ENCODE data around the gene HMCN2.
"Not testable (repeated sequence)": the region's sequence is repeated elsewhere in the genome, so short reads cannot be mapped to it uniquely, and the experiment has no call there.

Gene HMCN2

GRCh38 chr9:130331573-130331972 lies 66.0 kb downstream of the HMCN2 start:
- no peak for DNase-seq

GRCh38 chr9:130332384-130332926 lies 66.9 kb downstream of the HMCN2 start:
- DNase-seq = no peak

GRCh38 chr9:130333041-130333711 lies 67.6 kb downstream of the HMCN2 start:
- DNase-seq = no peak

GRCh38 chr9:130333712-130334062 lies 68.1 kb downstream of the HMCN2 start:
- no peak for DNase-seq

- DNase-seq = no peak
Observed at GRCh38 chr9:130334915-130335314, 69.4 kb downstream of the HMCN2 start.

GRCh38 chr9:130336027-130336610 lies 70.6 kb downstream of the HMCN2 start:
- DNase-seq = no peak

- no peak for DNase-seq
Observed at GRCh38 chr9:130336885-130337284, 71.3 kb downstream of the HMCN2 start.

- DNase-seq = no peak
Observed at GRCh38 chr9:130337318-130337717, 71.8 kb downstream of the HMCN2 start.

GRCh38 chr9:130337784-130338380 lies 72.3 kb downstream of the HMCN2 start:
- DNase-seq = no peak

- DNase-seq = not testable (repeated sequence)
Observed at GRCh38 chr9:130338891-130339290, 73.3 kb downstream of the HMCN2 start.

GRCh38 chr9:130339306-130339705 lies 73.7 kb downstream of the HMCN2 start:
- no peak for DNase-seq

GRCh38 chr9:130340011-130340410 lies 74.5 kb downstream of the HMCN2 start:
- DNase-seq = no peak

- DNase-seq = not testable (repeated sequence)
Observed at GRCh38 chr9:130340557-130340956, 75.0 kb downstream of the HMCN2 start.

GRCh38 chr9:130341128-130341527 lies 75.6 kb downstream of the HMCN2 start:
- DNase-seq = no peak

- DNase-seq = no peak
Observed at GRCh38 chr9:130341839-130342713, 76.5 kb downstream of the HMCN2 start.

- DNase-seq = no peak
Observed at GRCh38 chr9:130342714-130343085, 77.1 kb downstream of the HMCN2 start.

- DNase-seq = peak; percentile 46
Observed at GRCh38 chr9:130343445-130343918, 77.9 kb downstream of the HMCN2 start.

GRCh38 chr9:130344366-130344765 lies 78.8 kb downstream of the HMCN2 start:
- DNase-seq = no peak

- DNase-seq = no peak
Observed at GRCh38 chr9:130345009-130345896, 79.7 kb downstream of the HMCN2 start.

GRCh38 chr9:130345897-130346385 lies 80.4 kb downstream of the HMCN2 start:
- DNase-seq = no peak

- no peak for DNase-seq
Observed at GRCh38 chr9:130346431-130346830, 80.9 kb downstream of the HMCN2 start.

GRCh38 chr9:130347036-130347435 lies 81.5 kb downstream of the HMCN2 start:
- DNase-seq = no peak

Data from activated CD4-positive, alpha-beta T cell treated with anti-CD3 and anti-CD28 coated beads for 48 hours (primary cell).